IMR-90 (cell line): Measurements from ENCODE around the gene NEGR1. TPM values are rescaled to one million over a fixed set of nuclear protein-coding genes. Genes with fewer than 3 reads are reported as not detected.

Experiments
- ATAC-seq: fragments of 200-7000 bp; cut with Tn5 transposase; 2 replicates; pipeline ENCODE4 v1.9.1; 2020; ENCODE audit warnings: low read depth, mild to moderate bottlenecking, moderate library complexity
- BruUV-seq: library from RNA; stranded (reverse); fragments of 400-500 nt; replicated peaks from 2 replicates; lab custom pipeline; 2021; lab: Mats Ljungman, UMichigan
- CTCF ChIA-PET: fragments of 300-600 bp; formaldehyde crosslinking; extraction: SDS; loops from one replicate; lab custom pipeline; 2021; ENCODE audit warnings: antibody characterized with exemption; lab: Yijun Ruan, JAX
- POLR2A ChIA-PET: fragments of 300-600 bp; sonication (Branson Sonifier 250); formaldehyde crosslinking; loops from one replicate; lab custom pipeline; 2022; ENCODE audit warnings: antibody characterized with exemption; ENCODE audit not compliant: unreplicated experiment; lab: Charles Lee
- DNase-seq: peaks from one replicate; pipeline ENCODE4 v3.0.0; 2013
- H2AFZ ChIP-seq: replicated peaks from 2 replicates; pipeline ENCODE3; 2013; ENCODE audit warnings: low read length, mild to moderate bottlenecking; ENCODE audit not compliant: poor library complexity
- H2AK5ac ChIP-seq: 2 replicates; pipeline ENCODE4 v1.6.1; 2013; ENCODE audit warnings: low read depth, low read length, inconsistent platforms
- H2AK9ac ChIP-seq: replicated peaks from 2 replicates; pipeline ENCODE3; 2013; ENCODE audit warnings: mild to moderate bottlenecking, low read depth, low read length, moderate library complexity; ENCODE audit not compliant: poor library complexity
- H2BK120ac ChIP-seq: 2 replicates; pipeline ENCODE4 v1.6.1; 2013; ENCODE audit warnings: low read depth, low read length, inconsistent platforms
- H2BK15ac ChIP-seq: 3 replicates; pipeline ENCODE4 v1.6.1; 2013; ENCODE audit warnings: low read depth, low read length, inconsistent platforms
- H2BK20ac ChIP-seq: 2 replicates; pipeline ENCODE4 v1.6.1; 2013; ENCODE audit warnings: low read depth, mild to moderate bottlenecking, inconsistent platforms, low read length, moderate library complexity
- H2BK5ac ChIP-seq: 2 replicates; pipeline ENCODE4 v1.6.1; 2013; ENCODE audit warnings: mild to moderate bottlenecking, low read depth, low read length, inconsistent platforms; ENCODE audit not compliant: poor library complexity, severe bottlenecking
- H3K14ac ChIP-seq: replicated peaks from 2 replicates; pipeline ENCODE4 v1.6.1; 2013; ENCODE audit warnings: low read depth, low read length, inconsistent platforms
- H3K18ac ChIP-seq: 2 replicates; pipeline ENCODE4 v1.6.1; 2013; ENCODE audit warnings: low read depth, low read length, control low read depth
- H3K23ac ChIP-seq: 2 replicates; pipeline ENCODE4 v1.6.1; 2013; ENCODE audit warnings: low read depth, low read length, inconsistent platforms
- H3K27ac ChIP-seq: 2 replicates; pipeline ENCODE4 v1.5.1; 2013; ENCODE audit warnings: mild to moderate bottlenecking, control low read depth, low read length; ENCODE audit not compliant: insufficient read depth
- H3K27me3 ChIP-seq: 2 replicates; pipeline ENCODE4 v1.6.1; 2013; ENCODE audit warnings: low read length; ENCODE audit not compliant: control insufficient read depth, insufficient read depth
- H3K36me3 ChIP-seq: 2 replicates; pipeline ENCODE4 v1.6.1; 2013; ENCODE audit warnings: low read length, mixed read lengths; ENCODE audit not compliant: control insufficient read depth, insufficient read depth
- H3K4ac ChIP-seq: 2 replicates; pipeline ENCODE4 v1.6.1; 2013; ENCODE audit warnings: low read depth, low read length, inconsistent platforms
- H3K4me1 ChIP-seq: 2 replicates; pipeline ENCODE4 v1.6.1; 2013; ENCODE audit warnings: low read length, mixed read lengths; ENCODE audit not compliant: control insufficient read depth, insufficient read depth
- H3K4me2 ChIP-seq: 2 replicates; pipeline ENCODE4 v1.6.1; 2013; ENCODE audit warnings: low read depth, mild to moderate bottlenecking, control low read depth, low read length, moderate library complexity
- H3K4me3 ChIP-seq: 2 replicates; pipeline ENCODE4 v1.5.1; 2013; ENCODE audit warnings: low read depth, mild to moderate bottlenecking, control low read depth, low read length, moderate library complexity; ENCODE audit not compliant: insufficient read depth
- H3K56ac ChIP-seq: 2 replicates; pipeline ENCODE4 v1.6.1; 2013; ENCODE audit warnings: low read length, inconsistent platforms; ENCODE audit not compliant: insufficient read depth; ENCODE audit errors: extremely low read depth
- H3K79me1 ChIP-seq, 2 experiments: 2 replicates each; pipeline ENCODE4 v1.6.1; 2013; ENCODE audit warnings: low read length in 2 of 2, inconsistent platforms in 1 of 2, low read depth in 1 of 2
- H3K9ac ChIP-seq: 2 replicates; pipeline ENCODE4 v1.6.1; 2013; ENCODE audit warnings: low read depth, low read length, control low read depth
- H3K9me1 ChIP-seq: 2 replicates; pipeline ENCODE4 v1.6.1; 2013; ENCODE audit warnings: low read length, inconsistent platforms; ENCODE audit not compliant: insufficient read depth
- H3K9me3 ChIP-seq: 2 replicates; pipeline ENCODE4 v1.6.1; 2013; ENCODE audit warnings: low read length; ENCODE audit not compliant: control insufficient read depth, insufficient read depth
- H4K20me1 ChIP-seq: 2 replicates; pipeline ENCODE4 v1.6.1; 2013; ENCODE audit warnings: low read length, inconsistent platforms; ENCODE audit not compliant: insufficient read depth
- H4K5ac ChIP-seq: 2 replicates; pipeline ENCODE4 v1.6.1; 2013; ENCODE audit warnings: mild to moderate bottlenecking, low read depth, low read length, control low read depth
- H4K8ac ChIP-seq, 2 experiments: 2 replicates each; pipeline ENCODE4 v1.6.1; 2013; ENCODE audit warnings: low read depth in 2 of 2, low read length in 2 of 2, control low read depth in 1 of 2, inconsistent platforms in 1 of 2
- H4K91ac ChIP-seq: 2 replicates; pipeline ENCODE4 v1.6.1; 2013; ENCODE audit warnings: low read depth, low read length, inconsistent platforms; ENCODE audit not compliant: insufficient read depth
- NFE2L2 ChIP-seq: fragments of 150-350 bp; IDR thresholded peaks from 2 replicates; pipeline ENCODE4 v1.6.1; 2016; ENCODE audit warnings: low read depth, mild to moderate bottlenecking, low read length
- POLR2A ChIP-seq: IDR thresholded peaks from 2 replicates; pipeline ENCODE4 v1.6.1; 2012; ENCODE audit warnings: mild to moderate bottlenecking, low read depth, low read length
- RCOR1 ChIP-seq: IDR thresholded peaks from 2 replicates; pipeline ENCODE4 v1.6.1; 2012; ENCODE audit warnings: mild to moderate bottlenecking, low read length, improper control_type of control experiment; ENCODE audit not compliant: insufficient replicate concordance
- RFX5 ChIP-seq: IDR thresholded peaks from 2 replicates; pipeline ENCODE4 v1.8.0; 2012; ENCODE audit warnings: low read depth, mild to moderate bottlenecking, low read length, moderate library complexity
- WGBS, 2 experiments: methylation state at CpG; one replicate each; pipeline versions ENCODE4 v1.1.5 to v1.1.7; 2013; ENCODE audit warnings: missing lambda C conversion rate in 2 of 2; ENCODE audit not compliant: insufficient read length in 1 of 2; ENCODE audit errors: extremely low coverage in 2 of 2; 5-methylcytosine and 5-hydroxymethylcytosine counted together
- dilution Hi-C: fragments of 300-500 bp; cut with HindIII; formaldehyde crosslinking; loops from one replicate; pipeline ENCODE4 v1.14.3; 2018; ENCODE audit warnings: low sequenced_read_pairs; ENCODE audit not compliant: unreplicated experiment
- in situ Hi-C: fragments of 300-500 bp; cut with MboI; formaldehyde crosslinking; loops from 3 replicates; pipeline ENCODE4 v1.14.3; 2019; ENCODE audit warnings: low sequenced_read_pairs, inconsistent platforms, mixed read lengths
- intact Hi-C: fragments of 100-400 bp; cut with micrococcal nuclease; formaldehyde crosslinking; loops from 2 replicates; pipeline ENCODE4 v1.10.0; 2022
- polyA plus RNA-seq, 3 experiments: library from polyadenylated mRNA; depleted of rRNA; stranded (reverse); fragments of >200 nt; gene quantifications; 2 replicates each; pipeline ENCODE4 v1.2.3, GENCODE V29; 2012; ENCODE audit warnings: low replicate concordance in 1 of 3
- total RNA-seq: library from RNA; depleted of rRNA; stranded (reverse); fragments of >200 nt; gene quantifications from 2 replicates; pipeline ENCODE4 v1.2.3, GENCODE V29; 2012

The NEGR1 gene
- total and polyA plus RNA-seq, 2 of the 4 experiments (the other 2 are of a cell fraction): 5.1 to 9.1 TPM

DNA sequence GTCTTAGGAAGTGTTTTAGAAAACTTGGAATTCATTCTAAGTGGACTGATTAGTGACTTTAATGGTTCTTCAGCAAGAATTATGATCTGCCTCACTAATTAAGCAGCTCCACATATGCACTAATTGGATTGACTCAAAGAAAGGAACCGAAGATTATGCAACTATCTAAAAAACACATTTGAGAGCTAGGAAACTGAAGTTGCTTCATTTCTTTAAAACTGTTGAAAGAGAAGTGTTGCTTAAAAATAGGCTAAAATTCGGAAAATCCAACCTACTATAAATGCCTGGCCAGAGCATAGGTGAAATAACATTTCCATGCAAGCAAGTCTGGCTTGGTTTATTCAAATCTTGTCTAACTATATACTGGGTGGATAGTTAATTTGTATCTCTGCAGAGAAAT is 698.6 kb downstream of the NEGR1 start:
- Histone ChIP-seq H3K36me3 (no peaks in the 10 kb centered on the region), H3K9me1 (no peaks in the 10 kb centered on the region), H2AK5ac (no peak overlapping the region), H4K20me1 (no peaks in the 10 kb centered on the region), H2AFZ (no peak overlapping the region), H3K4ac (no peak overlapping the region), H3K4me1 (no peaks in the 10 kb centered on the region), H3K18ac (no peak overlapping the region), H2AK9ac (no peak overlapping the region), H4K91ac (no peak overlapping the region), H2BK5ac (no peak overlapping the region), H3K56ac (no peak overlapping the region), H3K4me2 (no peak overlapping the region), H3K23ac (no peak overlapping the region), H4K8ac (no peak overlapping the region), H4K5ac (no peak overlapping the region), H2BK120ac (no peak overlapping the region), H3K27ac (no peak overlapping the region), H3K4me3 (no peak overlapping the region), H3K79me1 (no peaks in the 10 kb centered on the region), H3K14ac (no peak overlapping the region), H3K9me3 (no peaks in the 10 kb centered on the region), H2BK15ac (no peak overlapping the region), H3K9ac (no peak overlapping the region), H2BK20ac (no peak overlapping the region), H3K27me3 (no peaks in the 10 kb centered on the region)
- WGBS, 2 experiments: no CpG with 5 or more reads among the region's 2 CpGs
- in situ Hi-C loops: no loop called here
- no peak for DNase-seq
- TF ChIP-seq RFX5 (no peak), POLR2A (no peak), NFE2L2 (no peak), RCOR1 (no peak)
- no TSS peak for BruUV-seq
- CTCF ChIA-PET: no interaction called here
- POLR2A ChIA-PET: no interaction called here
- dilution Hi-C loops: no loop called here
- intact Hi-C loops: no loop called here
- ATAC-seq: no peak
